ENCODE data around the gene FABP7.

The FABP7 gene

DNA sequence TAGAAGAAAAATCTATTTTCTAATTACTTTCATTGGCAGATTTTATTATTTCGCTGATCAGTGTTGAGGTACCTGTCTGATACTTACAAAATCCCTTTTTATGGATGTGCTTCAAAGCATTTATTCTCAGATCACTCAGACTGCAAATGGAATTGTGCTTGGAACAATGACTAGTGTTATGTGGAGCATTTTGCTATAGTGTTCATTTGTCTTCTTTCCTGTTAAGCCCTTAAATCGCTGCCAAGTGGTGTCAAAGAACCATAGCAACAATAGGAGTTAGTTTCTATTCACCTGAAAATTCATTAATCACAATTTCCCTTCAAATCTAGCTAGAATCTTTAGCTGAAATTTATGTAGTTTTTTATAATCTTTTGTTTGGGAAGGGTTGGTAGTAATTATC lies 39.4 kb downstream of the FABP7 start:
- FAIRE-seq (no peak), DNase-seq (ENCODE audit: insufficient read length, low spot score) (no peak)
- no peak for TF ChIP-seq POLR2A (IDR thresholded peaks at IDR 0.05; ENCODE audit: low read depth, low read length)

DNA sequence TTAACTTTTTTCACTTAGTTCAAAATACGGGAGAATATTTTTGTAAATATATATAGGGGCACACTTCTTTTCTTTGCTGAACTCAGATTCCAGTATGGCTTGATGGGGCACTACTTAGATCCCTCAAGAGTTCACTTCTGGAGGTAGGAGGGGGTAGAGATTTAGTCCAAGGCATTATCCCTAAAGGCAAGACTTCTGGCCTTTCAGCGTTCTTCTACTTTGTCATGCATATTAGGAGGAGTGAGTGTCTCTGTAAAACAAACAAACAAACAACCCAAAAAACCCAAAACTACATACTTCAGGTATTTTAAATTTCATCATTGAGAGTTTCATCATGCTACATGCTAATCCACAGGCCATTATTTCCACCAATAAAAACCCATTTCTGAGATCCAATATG lies 41.6 kb downstream of the FABP7 start:
- no peak for DNase-seq (ENCODE audit: insufficient read length, low spot score)
- TF ChIP-seq POLR2A (IDR thresholded peaks at IDR 0.05; ENCODE audit: low read depth, low read length) = no peak
- no peak for FAIRE-seq

DNA sequence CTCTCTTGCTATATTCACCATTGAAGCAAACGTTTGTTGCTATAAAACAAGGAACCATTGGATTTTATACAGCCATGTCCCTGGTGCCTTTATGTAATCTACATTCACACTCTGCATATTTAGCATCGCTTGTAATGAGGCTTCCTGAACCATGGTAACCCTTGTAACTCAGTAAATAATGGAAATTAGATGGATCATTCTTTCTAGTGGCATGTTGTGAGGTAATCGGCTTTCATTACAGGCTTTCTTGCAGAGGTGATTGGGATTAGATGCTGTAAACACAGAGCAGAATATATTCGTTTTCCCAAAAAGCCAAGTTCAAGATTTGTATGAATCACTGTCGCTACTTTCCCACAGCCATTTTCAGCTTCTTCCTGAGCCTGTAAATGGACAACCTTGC lies 45.6 kb downstream of the FABP7 start:
- DNase-seq (ENCODE audit: insufficient read length, low spot score) = no peak
- no peak for TF ChIP-seq POLR2A (IDR thresholded peaks at IDR 0.05; ENCODE audit: low read depth, low read length)
- no peak for FAIRE-seq

DNA sequence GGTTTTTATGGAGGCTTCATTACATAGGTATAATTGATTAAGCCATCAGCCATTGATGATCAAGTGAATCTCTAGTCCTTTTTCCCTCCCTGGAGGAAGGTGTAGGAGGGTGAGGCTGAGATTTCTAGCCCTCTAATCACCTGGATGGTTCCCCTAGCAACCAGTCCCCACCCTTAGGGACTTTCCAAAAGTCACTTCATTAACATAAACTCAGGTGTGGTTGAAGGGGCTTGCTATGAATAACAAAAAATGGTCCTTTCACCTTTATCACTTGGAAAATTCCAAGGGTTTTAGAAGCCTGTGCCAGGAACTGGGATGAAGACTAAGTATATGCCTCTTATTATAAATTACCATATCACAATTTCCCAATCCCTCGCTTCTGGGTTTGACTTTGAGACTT lies 49.9 kb downstream of the FABP7 start:
- FAIRE-seq (no peak), DNase-seq (ENCODE audit: insufficient read length, low spot score) (no peak)
- TF ChIP-seq POLR2A (IDR thresholded peaks at IDR 0.05; ENCODE audit: low read depth, low read length) = no peak

DNA sequence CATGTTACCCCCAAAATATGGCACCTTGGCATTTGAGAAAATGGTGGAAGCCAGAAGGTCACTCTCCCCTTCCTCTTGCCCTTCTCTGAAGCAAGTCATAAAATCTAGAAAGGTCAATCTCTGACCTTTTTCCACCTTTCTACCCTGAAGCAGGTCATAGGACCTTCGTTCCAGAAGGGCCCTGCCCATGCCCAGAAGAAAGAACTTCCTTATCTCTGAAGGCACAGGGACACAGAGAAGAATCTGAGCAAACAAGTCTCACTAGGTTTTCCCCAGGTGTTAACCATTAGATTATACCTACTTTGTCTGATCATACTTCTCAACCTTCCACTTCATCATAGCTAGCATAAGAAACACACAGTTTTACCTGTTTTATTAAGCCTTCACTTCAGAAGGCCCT lies 52.0 kb downstream of the FABP7 start:
- no peak for TF ChIP-seq POLR2A (IDR thresholded peaks at IDR 0.05; ENCODE audit: low read depth, low read length)
- no peak for FAIRE-seq
- no peak for DNase-seq (ENCODE audit: insufficient read length, low spot score)

DNA sequence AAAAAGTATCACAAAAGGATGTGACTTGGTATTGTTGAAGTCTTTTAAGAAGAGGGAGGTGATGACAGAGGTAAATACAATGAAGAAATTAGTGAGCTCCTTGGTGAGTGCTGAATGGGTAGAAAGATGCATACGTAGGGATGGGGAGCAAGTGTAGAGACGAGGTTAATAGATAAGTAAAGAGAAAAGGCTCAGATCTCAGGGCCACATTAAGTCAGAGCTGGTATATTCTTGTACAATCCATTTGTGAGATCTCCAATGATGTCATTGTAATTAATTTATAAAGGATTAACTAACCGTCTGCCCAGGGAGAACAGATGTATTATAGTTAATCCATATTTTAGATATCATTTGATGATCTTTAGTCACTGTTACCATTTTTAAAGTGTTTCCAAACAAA lies 52.9 kb downstream of the FABP7 start:
- no peak for DNase-seq (ENCODE audit: insufficient read length, low spot score)
- FAIRE-seq = no peak
- TF ChIP-seq POLR2A (IDR thresholded peaks at IDR 0.05; ENCODE audit: low read depth, low read length) = no peak

DNA sequence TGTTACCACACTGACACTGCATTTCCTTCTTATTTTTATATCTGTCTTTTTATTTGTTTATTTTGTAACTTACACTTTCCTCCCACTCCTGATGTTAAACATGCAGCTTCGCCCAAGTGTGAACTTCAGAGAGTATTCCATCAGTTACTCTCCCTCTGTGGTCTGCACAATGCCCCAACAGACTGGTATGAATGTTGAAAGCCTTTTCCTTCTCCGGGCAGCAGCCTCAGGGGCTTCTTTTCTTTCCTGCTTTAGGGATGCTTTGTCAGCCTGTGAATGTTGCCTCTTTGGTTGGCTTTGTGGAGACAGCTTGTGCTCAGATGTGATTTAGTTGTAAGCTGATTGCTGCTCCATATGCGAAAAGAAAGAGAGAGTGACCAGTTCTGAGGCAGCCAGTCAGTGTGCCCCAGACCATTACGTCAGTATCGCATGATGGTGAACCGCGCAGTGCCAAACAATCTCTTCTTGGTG lies 53.5 kb downstream of the FABP7 start:
- DNase-seq (ENCODE audit: insufficient read length, low spot score) (no peak), FAIRE-seq (no peak)
- TF ChIP-seq POLR2A (IDR thresholded peaks at IDR 0.05; ENCODE audit: low read depth, low read length) = no peak

Measured in H54 (cell line).